GM23248 (cell line): Measurements from ENCODE around the gene ZNF687. TPM values are rescaled to one million over a fixed set of nuclear protein-coding genes. Genes with fewer than 3 reads are reported as not detected.

Source experiments
- DNase-seq: peaks from one replicate; pipeline ENCODE4 v3.0.0-alpha.2; 2015
- H2AFZ ChIP-seq: fragments of 200-600 bp; sonication (generic); 2 replicates; pipeline ENCODE4 v1.6.1; 2016; ENCODE audit warnings: antibody characterized with exemption
- H3F3A ChIP-seq: fragments of 200-600 bp; sonication (generic); 2 replicates; pipeline ENCODE4 v1.6.1; 2016; ENCODE audit warnings: mild to moderate bottlenecking, antibody characterized with exemption, mixed run types; ENCODE audit not compliant: insufficient read depth
- H3K27ac ChIP-seq: fragments of 200-600 bp; sonication (generic); 2 replicates; pipeline ENCODE4 v1.5.1; 2016; ENCODE audit warnings: mild to moderate bottlenecking
- H3K27me3 ChIP-seq: fragments of 200-600 bp; sonication (generic); replicated peaks from 2 replicates; pipeline ENCODE4 v1.6.1; 2016; ENCODE audit warnings: mild to moderate bottlenecking; ENCODE audit not compliant: insufficient read depth
- H3K36me3 ChIP-seq: fragments of 200-600 bp; sonication (generic); 2 replicates; pipeline ENCODE4 v1.6.1; 2016; ENCODE audit warnings: low read depth, mild to moderate bottlenecking
- H3K4me1 ChIP-seq: fragments of 200-600 bp; sonication (generic); 2 replicates; pipeline ENCODE4 v1.6.1; 2016; ENCODE audit warnings: mild to moderate bottlenecking; ENCODE audit not compliant: insufficient read depth
- H3K4me2 ChIP-seq: fragments of 200-600 bp; sonication (generic); one replicate; pipeline ENCODE4 v1.6.1; 2016; ENCODE audit warnings: mild to moderate bottlenecking; ENCODE audit not compliant: unreplicated experiment
- H3K4me3 ChIP-seq: fragments of 200-600 bp; sonication (generic); 2 replicates; pipeline ENCODE4 v1.5.1; 2016; ENCODE audit warnings: mild to moderate bottlenecking
- H3K79me2 ChIP-seq: fragments of 200-600 bp; sonication (generic); 2 replicates; pipeline ENCODE4 v1.6.1; 2016; ENCODE audit warnings: mild to moderate bottlenecking; ENCODE audit not compliant: insufficient read depth
- H3K9ac ChIP-seq: fragments of 200-600 bp; sonication (generic); 2 replicates; pipeline ENCODE4 v1.6.1; 2016; ENCODE audit warnings: mild to moderate bottlenecking
- H3K9me2 ChIP-seq: fragments of 200-600 bp; sonication (generic); 2 replicates; pipeline ENCODE4 v1.6.1; 2016; ENCODE audit warnings: mixed run types, mild to moderate bottlenecking, moderate library complexity; ENCODE audit not compliant: insufficient read depth
- H3K9me3 ChIP-seq: fragments of 200-600 bp; sonication (generic); one replicate; pipeline ENCODE4 v1.6.1; 2017; ENCODE audit warnings: low read depth
- H4K20me1 ChIP-seq: fragments of 200-600 bp; sonication (generic); 2 replicates; pipeline ENCODE4 v1.6.0; 2016; ENCODE audit not compliant: insufficient read depth
- EZH2 ChIP-seq: fragments of 200-600 bp; sonication (generic); IDR thresholded peaks from 2 replicates; pipeline ENCODE4 v1.6.1; 2018; ENCODE audit warnings: antibody characterized with exemption, mild to moderate bottlenecking; ENCODE audit not compliant: insufficient read depth, poor library complexity, severe bottlenecking
- EZH2phosphoT487 ChIP-seq: fragments of 200-600 bp; sonication (generic); IDR thresholded peaks from 2 replicates; pipeline ENCODE4 v1.6.1; 2018; ENCODE audit warnings: antibody characterized with exemption, moderate library complexity, mild to moderate bottlenecking, low read depth; ENCODE audit not compliant: insufficient read depth
- WGBS, 2 experiments: methylation state at CpG; one replicate each; pipeline ENCODE4 v1.1.6; 2015 to 2017; ENCODE audit warnings: low lambda C conversion rate in 2 of 2, low coverage in 1 of 2; ENCODE audit errors: missing lambda C conversion rate in 2 of 2; 5-methylcytosine and 5-hydroxymethylcytosine counted together
- in situ Hi-C: fragments of 300-500 bp; cut with MboI; formaldehyde crosslinking; loops from 2 replicates; pipeline ENCODE4 v1.15.0; 2020
- polyA plus RNA-seq: library from polyadenylated mRNA; unstranded; fragments of >200 nt; fragmentation: Nextera tagmentation; extraction: Ambion mirVana; gene quantifications from 2 replicates; pipeline ENCODE4 v1.2.1, GENCODE V29; 2016
- total RNA-seq: library from RNA; depleted of rRNA; stranded (reverse); fragments of >200 nt; shearing (Covaris generic); gene quantifications from 2 replicates; pipeline ENCODE4 v1.2.3, GENCODE V29; 2014

ZNF687 gene
- total and polyA plus RNA-seq, 2 experiments from 2014 or later = 3.0 to 21.5 TPM

- peak overlapping the region; percentile 93 for H3K4me3 ChIP-seq
- H3K4me2 ChIP-seq = peak overlapping the region; percentile 98
- H3K9me2 ChIP-seq = no peaks in the 10 kb centered on the region
- peaks cover 56% of the 10 kb centered on the region for H3K79me2 ChIP-seq
- H3K27ac ChIP-seq = peak overlapping the region; percentile 96
- in situ Hi-C loops = no loop called here
- H3K27me3 ChIP-seq = no peaks in the 10 kb centered on the region
- H2AFZ ChIP-seq = peak overlapping the region; percentile 98
- WGBS, 2 experiments = 1 to 2% methylated on average over 10 to 12 of the region's 12 CpGs
- peaks cover 25% of the 10 kb centered on the region for H3K4me1 ChIP-seq
- peaks cover 26% of the 10 kb centered on the region for H3F3A ChIP-seq
- no peaks in the 10 kb centered on the region for H4K20me1 ChIP-seq
- no peaks in the 10 kb centered on the region for H3K9me3 ChIP-seq
- peaks cover 5% of the 10 kb centered on the region; the same call in 1 of the 2 replicates for H3K36me3 ChIP-seq
- TF ChIP-seq EZH2phosphoT487 (no peak), EZH2 (no peak)
- DNase-seq = peak; percentile 81
- H3K9ac ChIP-seq = peak overlapping the region; percentile 96
Measured at GRCh38 chr1:151326619-151327222, 44.6 kb downstream of the ZNF687 start.

DNA sequence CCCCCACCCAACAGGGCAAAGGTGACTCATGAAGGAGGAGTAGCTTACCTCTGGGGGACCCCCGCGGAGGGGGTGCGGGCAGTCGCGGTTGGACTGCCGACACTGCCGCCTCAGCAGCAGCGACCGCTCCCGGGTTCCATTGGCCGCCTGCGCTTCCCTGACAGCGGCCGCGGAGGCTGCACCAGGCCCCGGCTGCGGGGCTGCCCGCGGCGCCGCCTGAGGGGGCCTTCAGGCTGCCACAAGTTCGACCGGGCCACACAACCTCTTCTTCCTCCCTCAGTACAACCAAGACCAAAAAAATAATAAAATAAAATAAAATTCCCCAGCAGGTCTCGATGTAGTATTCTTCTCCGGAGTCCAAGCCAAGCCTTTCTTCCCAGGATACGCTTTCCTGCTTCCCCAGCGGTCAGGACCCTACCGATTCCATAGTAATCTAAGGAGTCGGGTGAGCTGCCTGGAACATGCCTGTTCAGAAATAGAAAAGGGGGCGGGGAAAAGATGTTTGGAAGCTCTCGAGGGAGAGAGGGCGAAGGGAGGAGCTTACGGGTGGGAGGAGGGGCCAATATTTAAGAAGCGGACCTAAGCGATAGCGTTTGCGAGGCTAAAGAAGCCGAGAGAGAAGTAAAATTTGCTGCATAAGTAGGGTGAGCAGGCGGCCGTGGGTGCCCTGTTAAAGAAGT, 45.3 kb downstream of the ZNF687 start, which contains the start of gene PI4KB:
TSS of gene PI4KB (minus strand) at position 194 of the 680 bp plus-strand sequence. CDS start 10,935 bp downstream, outside the sequence.
- Histone ChIP-seq H3K27me3 (no peaks in the 10 kb centered on the region), H3K36me3 (peaks cover 5% of the 10 kb centered on the region; the same call in 1 of the 2 replicates), H3K4me3 (peak within 1 kb of the TSS; percentile 93), H4K20me1 (no peaks in the 10 kb centered on the region), H3K79me2 (peaks cover 49% of the 10 kb centered on the region), H3K9me2 (no peaks in the 10 kb centered on the region), H3K9ac (peak within 1 kb of the TSS; percentile 96), H2AFZ (peak within 1 kb of the TSS; percentile 98), H3K4me1 (peaks cover 25% of the 10 kb centered on the region), H3K9me3 (no peaks in the 10 kb centered on the region), H3K27ac (peak within 1 kb of the TSS; percentile 96), H3K4me2 (peak within 1 kb of the TSS; percentile 99), H3F3A (peaks cover 26% of the 10 kb centered on the region)
- WGBS, 2 experiments = 1% methylated on average over 30 to 38 of the region's 40 CpGs
- peak; percentile 99 for DNase-seq
- in situ Hi-C loops = no loop called here
- no peak for TF ChIP-seq EZH2
- no peak for TF ChIP-seq EZH2phosphoT487

DNA sequence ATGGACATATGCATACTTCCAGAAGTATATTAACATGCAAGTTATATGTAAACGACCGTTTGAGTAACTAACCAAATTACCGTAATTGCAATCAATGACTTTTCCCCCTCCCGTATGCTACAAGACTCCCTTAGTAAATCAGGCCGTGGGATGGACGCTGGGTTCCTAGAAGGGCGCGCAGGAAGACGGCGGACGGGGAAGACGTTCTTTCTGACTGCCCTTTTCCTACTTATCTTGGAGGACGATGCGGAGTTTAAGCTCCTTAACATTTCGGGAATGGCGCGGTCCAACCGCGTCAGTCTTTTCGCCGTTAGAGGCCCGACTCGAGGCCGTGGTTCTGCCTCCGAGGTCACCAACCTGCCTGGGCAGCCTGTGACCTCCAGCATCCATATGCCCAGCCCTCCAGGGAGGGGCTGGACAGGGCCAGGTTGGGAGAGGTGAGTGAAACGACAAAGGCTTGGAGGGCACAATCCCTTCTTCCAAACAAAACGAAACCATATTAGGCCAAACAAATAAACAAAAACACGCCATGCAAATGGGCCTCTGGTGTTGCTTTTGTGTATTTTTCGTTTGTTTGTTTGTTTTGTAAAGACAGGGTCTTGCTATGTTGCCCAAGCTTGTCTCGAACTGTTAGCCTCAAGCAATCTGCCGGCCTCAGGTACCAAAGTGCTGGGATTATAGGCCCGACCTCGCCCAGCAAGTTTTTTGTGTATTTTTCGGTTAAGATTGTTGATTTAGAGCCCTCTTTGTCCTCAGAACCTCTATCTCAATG, 46.0 kb downstream of the ZNF687 start:
- peak overlapping the region; percentile 99 for H3K4me2 ChIP-seq
- WGBS, 2 experiments = 13 to 15% methylated on average over 34 of the region's 34 CpGs
- H3K79me2 ChIP-seq = peaks cover 42% of the 10 kb centered on the region
- peak; percentile 58 for DNase-seq
- peaks cover 26% of the 10 kb centered on the region for H3F3A ChIP-seq
- in situ Hi-C loops = no loop called here
- H3K27me3 ChIP-seq = no peaks in the 10 kb centered on the region
- H3K27ac ChIP-seq = peak overlapping the region; percentile 96
- H3K36me3 ChIP-seq = peaks cover 5% of the 10 kb centered on the region; the same call in 1 of the 2 replicates
- no peaks in the 10 kb centered on the region for H3K9me3 ChIP-seq
- TF ChIP-seq EZH2phosphoT487 = no peak
- no peak for TF ChIP-seq EZH2
- peak overlapping the region; percentile 93 for H3K4me3 ChIP-seq
- no peaks in the 10 kb centered on the region for H3K9me2 ChIP-seq
- H3K9ac ChIP-seq = peak overlapping the region; percentile 96
- H4K20me1 ChIP-seq = no peaks in the 10 kb centered on the region
- peak overlapping the region; percentile 98 for H2AFZ ChIP-seq
- peaks cover 25% of the 10 kb centered on the region for H3K4me1 ChIP-seq

GRCh38 chr1:151334822-151335221, 52.7 kb downstream of the ZNF687 start:
- TF ChIP-seq EZH2 = no peak
- TF ChIP-seq EZH2phosphoT487 = no peak
- in situ Hi-C loops = loop anchor here (5.0 kb wide), 1 partner anchor 33 kb away; no protein-coding TSS in a partner anchor
- H3F3A ChIP-seq = no peaks in the 10 kb centered on the region
- H3K79me2 ChIP-seq = no peaks in the 10 kb centered on the region
- H3K9ac ChIP-seq = no peak overlapping the region
- no peaks in the 10 kb centered on the region for H3K4me1 ChIP-seq
- no peak overlapping the region for H3K27ac ChIP-seq
- 78 to 80% methylated on average over 5 of the region's 5 CpGs for WGBS, 2 experiments
- H4K20me1 ChIP-seq = no peaks in the 10 kb centered on the region
- H2AFZ ChIP-seq = no peak overlapping the region
- no peaks in the 10 kb centered on the region for H3K9me3 ChIP-seq
- H3K27me3 ChIP-seq = no peaks in the 10 kb centered on the region
- DNase-seq = no peak
- H3K36me3 ChIP-seq = no peaks in the 10 kb centered on the region
- no peak overlapping the region for H3K4me3 ChIP-seq
- H3K9me2 ChIP-seq = no peaks in the 10 kb centered on the region
- no peak overlapping the region for H3K4me2 ChIP-seq
